Measurements from ENCODE around the gene C2orf92.

C2orf92 gene

DNA sequence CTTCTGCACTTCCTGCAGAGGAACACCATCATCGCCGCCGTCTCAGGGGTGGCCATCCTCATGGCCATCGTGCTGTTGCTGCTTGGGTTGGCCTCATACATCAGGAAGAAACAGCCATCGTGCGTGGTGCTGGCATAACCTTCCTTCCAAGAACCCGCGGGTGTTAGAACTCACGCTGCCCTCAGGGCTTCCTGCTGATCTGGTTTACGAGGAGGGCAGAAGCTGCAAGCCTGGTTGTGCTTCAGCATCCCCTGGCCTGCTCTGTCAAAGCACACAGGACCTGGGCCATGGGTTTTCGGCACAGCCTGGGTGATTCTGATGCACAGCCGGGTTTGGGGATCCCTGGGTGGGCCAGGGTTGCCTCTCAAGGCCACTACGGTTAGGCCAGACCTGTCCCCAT lies 31.7 kb downstream of the C2orf92 start:
- TF ChIP-seq GATA3 (IDR thresholded peaks at IDR 0.05; ENCODE audit: low read depth, low read length): no peak
- no peak for TF ChIP-seq GATA2 (IDR thresholded peaks at IDR 0.05; ENCODE audit: low read depth, low read length)

DNA sequence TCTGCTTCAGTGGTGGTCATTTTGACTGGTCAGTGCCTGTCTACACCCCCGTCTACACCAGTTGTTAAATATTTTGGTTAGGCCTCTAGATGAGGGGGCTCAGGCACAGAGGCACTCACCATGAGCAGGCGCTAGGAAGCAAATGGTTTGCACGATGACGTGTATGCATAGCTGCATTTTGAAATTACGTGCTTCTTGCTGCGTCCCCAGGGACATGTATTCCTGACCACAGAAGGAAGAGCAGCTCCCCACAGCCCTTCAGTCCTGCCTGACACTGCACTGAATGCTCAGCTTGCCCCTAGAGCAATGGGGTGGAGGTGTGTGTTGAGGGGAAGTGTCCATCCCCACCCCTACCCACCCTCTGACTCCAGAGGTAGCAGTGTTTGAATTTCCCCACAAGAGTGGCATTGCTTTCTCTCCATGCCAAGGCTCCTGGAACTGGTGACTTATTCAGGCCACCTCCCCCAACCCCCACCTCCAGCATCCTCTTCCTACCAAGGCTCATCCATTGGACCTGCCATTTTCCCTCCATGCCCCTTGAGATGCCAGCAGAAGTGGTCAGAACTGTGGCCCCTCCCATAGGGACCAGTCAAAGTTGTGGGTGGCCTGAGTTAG lies 32.4 kb downstream of the C2orf92 start:
- TF ChIP-seq GATA2 (IDR thresholded peaks at IDR 0.05; ENCODE audit: low read depth, low read length) (no peak), GATA3 (IDR thresholded peaks at IDR 0.05; ENCODE audit: low read depth, low read length) (no peak)

DNA sequence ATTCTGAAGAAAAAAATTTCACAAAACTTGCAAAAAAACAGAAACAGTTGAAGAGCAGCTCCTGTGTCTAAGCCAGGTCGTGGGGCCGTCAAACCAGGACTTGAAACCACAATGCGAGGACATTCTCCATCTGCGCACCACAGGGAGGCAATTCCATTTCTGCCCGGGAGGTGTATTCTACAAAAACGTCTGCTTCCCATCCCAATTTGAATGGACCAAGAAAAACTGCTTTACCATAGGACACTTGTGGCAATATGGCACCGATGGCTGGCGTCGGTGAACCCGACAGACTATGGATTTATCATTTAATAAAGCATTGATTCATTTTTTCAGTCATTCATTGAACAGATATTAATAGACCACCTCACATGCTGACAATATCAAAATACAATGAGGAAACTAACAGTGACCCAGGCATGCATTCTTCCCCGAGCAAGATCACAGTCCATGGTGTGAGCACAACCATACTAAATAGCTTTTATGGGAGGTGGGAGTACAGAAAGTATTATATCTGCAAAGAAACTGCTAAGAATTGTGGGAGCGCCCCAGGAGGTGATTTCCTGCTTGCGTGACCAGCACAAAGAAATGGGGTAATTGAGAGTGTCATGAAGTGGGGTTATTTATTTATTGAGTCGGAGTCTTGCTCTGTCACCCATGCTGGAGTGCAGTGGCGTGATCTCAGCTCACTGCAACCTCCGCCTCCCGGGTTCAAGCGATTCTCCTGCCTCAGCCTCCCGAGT lies 33.4 kb downstream of the C2orf92 start:
- TF ChIP-seq GATA2 (IDR thresholded peaks at IDR 0.05; ENCODE audit: low read depth, low read length) (no peak), GATA3 (IDR thresholded peaks at IDR 0.05; ENCODE audit: low read depth, low read length) (no peak)

- TF ChIP-seq GATA2 (IDR thresholded peaks at IDR 0.05; ENCODE audit: low read depth, low read length): no peak
- TF ChIP-seq GATA3 (IDR thresholded peaks at IDR 0.05; ENCODE audit: low read depth, low read length): no peak
Measured at GRCh38 chr2:97703741-97704140, 34.2 kb downstream of the C2orf92 start.

DNA sequence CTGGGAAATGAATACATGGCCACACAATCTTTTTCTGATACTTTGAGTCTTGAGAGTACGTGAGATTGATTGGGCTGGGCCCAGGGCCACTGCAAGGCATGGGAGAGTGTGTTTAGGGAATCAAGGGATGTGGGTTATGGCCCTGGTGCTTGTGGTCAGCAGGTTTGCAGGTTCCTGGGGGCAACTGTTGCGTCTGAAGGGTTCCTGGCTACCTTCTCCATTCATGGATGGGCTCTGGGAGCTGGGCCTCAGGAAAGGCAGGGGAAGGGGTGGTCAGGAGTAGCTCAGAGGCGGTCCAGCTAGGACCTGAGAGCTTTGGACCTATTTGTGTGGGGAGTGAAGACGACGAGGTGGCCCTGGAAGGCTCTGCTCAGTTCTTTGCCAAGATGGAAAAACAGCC lies 35.5 kb downstream of the C2orf92 start:
- TF ChIP-seq GATA2 (IDR thresholded peaks at IDR 0.05; ENCODE audit: low read depth, low read length): no peak

GRCh38 chr2:97706112-97706511 lies 36.6 kb downstream of the C2orf92 start:
- TF ChIP-seq GATA2 (IDR thresholded peaks at IDR 0.05; ENCODE audit: low read depth, low read length): no peak
- no peak for TF ChIP-seq GATA3 (IDR thresholded peaks at IDR 0.05; ENCODE audit: low read depth, low read length)

DNA sequence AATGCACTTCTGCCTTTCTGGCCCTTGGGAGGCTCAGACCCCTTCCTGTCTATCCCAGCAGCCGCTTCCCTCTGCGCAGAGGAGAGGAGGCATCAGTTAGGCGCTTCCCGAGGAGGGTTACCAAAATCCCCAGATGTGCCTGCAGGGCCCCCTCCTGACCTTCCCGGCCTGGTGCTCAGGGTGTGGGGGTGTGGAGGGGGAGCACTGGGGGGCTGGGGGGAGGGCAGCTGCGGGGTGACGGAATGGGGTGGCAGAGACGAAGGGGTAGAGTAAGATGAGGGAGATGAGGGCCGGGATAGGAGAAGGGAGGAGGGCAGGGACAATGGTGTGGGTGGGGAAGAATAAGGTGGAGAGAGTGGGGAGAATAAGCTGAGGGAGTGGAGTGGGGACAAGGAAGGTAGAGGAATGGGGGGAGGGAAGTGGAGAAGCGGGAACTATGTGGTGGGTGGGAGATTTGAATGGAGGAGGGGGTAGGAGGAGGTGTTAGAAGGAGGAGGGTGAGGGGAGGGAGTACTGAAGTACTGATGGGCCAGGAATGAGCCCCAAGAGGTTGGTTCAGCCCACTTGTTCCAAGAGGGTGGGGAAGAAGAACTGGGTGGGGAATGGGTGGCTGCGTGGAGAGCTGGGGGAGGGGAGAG lies 37.3 kb downstream of the C2orf92 start:
- TF ChIP-seq GATA3 (IDR thresholded peaks at IDR 0.05; ENCODE audit: low read depth, low read length) (no peak), GATA2 (IDR thresholded peaks at IDR 0.05; ENCODE audit: low read depth, low read length) (no peak)

- TF ChIP-seq GATA2 (IDR thresholded peaks at IDR 0.05; ENCODE audit: low read depth, low read length) (no peak), GATA3 (IDR thresholded peaks at IDR 0.05; ENCODE audit: low read depth, low read length) (no peak)
Measured at GRCh38 chr2:97707362-97708047, 38.0 kb downstream of the C2orf92 start.

DNA sequence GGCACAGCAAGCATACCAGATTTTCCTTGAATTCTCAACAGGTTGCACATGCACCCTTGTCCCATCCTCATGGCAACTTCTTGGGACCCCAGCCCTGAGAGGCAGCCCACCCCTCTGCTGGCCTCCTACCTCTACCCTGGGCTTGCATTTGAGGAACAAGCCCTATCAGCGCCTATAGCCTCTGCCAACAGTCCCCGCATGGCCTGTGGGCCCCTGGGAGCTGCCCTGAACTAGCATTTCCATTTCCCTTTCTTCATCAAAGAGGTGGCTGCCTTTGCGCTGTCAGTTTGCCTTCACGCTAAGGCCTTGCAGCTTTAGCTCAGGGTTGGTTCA lies 38.5 kb downstream of the C2orf92 start:
- TF ChIP-seq GATA3 (IDR thresholded peaks at IDR 0.05; ENCODE audit: low read depth, low read length): no peak
- TF ChIP-seq GATA2 (IDR thresholded peaks at IDR 0.05; ENCODE audit: low read depth, low read length): no peak

GRCh38 chr2:97708608-97709007 lies 39.1 kb downstream of the C2orf92 start:
- TF ChIP-seq GATA3 (IDR thresholded peaks at IDR 0.05; ENCODE audit: low read depth, low read length) (no peak), GATA2 (IDR thresholded peaks at IDR 0.05; ENCODE audit: low read depth, low read length) (no peak)

DNA sequence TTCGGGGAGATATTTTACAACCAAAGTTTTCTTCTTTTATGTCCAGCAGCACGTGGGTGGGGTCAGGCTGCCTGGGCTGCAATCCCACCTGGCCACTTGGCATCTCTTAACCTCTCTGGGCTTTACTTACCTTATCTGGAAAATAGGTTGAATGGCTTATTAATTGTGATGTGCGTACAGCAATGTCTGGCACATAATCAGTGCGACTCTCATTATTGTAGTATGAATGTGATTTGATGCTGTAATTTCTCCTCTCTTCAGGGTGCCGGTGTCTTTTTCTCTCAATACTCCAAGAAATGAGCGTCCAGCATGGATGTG lies 41.8 kb downstream of the C2orf92 start:
- TF ChIP-seq GATA2 (IDR thresholded peaks at IDR 0.05; ENCODE audit: low read depth, low read length) (no peak), GATA3 (IDR thresholded peaks at IDR 0.05; ENCODE audit: low read depth, low read length) (no peak)

GRCh38 chr2:97712693-97713295 lies 43.3 kb downstream of the C2orf92 start:
- TF ChIP-seq GATA2 (IDR thresholded peaks at IDR 0.05; ENCODE audit: low read depth, low read length): no peak
- no peak for TF ChIP-seq GATA3 (IDR thresholded peaks at IDR 0.05; ENCODE audit: low read depth, low read length)

DNA sequence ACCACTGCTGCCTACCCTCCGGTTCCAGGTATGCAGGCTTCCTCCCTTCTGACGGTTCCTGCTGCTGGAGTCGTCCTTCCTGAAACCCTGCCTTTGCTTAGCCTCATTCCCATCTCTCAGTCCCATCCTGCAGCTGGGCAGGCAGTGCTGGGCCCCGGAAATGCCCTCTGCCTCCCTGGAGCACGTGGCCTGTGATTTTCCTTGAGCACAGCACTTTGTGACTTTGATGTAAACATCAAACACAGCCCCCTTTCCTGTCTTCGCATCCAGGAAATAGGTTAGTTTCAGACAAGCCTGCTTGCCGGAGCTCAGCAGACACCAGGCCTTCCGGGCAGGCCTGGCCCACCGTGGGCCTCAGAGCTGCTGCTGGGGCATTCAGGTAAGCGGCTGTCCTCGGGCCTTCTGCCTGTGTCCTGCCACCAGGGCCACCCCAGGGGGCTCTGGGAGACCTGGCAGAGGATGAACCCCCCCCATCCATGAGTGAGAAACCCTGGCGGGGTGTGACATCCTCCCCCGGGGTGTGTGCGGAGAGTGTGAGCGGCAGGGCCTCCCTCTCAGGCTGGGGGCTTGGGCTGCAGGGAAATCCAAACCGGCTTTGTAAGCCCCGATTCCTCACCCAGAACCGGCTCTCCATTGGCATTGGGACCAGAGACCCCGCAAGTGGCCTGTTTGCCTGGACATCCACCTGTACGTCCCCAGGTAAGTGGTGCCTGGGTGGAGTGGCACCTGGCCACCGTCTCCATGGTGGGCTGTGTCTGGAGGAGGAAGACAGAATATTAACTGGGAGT lies 44.0 kb downstream of the C2orf92 start, which contains the start of gene ZAP70:
Gene ZAP70 (plus strand): TSS at position 281 of the 788 bp plus-strand sequence. CDS start 10,461 bp downstream, outside the sequence.
- TF ChIP-seq GATA2 (IDR thresholded peaks at IDR 0.05; ENCODE audit: low read depth, low read length): no peak
- TF ChIP-seq GATA3 (IDR thresholded peaks at IDR 0.05; ENCODE audit: low read depth, low read length): no peak
